ENCODE data around the gene DTX3. TPM values are rescaled to one million over a fixed set of nuclear protein-coding genes. Genes with fewer than 3 reads are reported as not detected.

Gene DTX3
- total and polyA plus RNA-seq, 2 of the 13 experiments (the other 11 are each of a cell fraction or from before 2014, with no cell fraction given): 9.0 to 27.2 TPM

DNA sequence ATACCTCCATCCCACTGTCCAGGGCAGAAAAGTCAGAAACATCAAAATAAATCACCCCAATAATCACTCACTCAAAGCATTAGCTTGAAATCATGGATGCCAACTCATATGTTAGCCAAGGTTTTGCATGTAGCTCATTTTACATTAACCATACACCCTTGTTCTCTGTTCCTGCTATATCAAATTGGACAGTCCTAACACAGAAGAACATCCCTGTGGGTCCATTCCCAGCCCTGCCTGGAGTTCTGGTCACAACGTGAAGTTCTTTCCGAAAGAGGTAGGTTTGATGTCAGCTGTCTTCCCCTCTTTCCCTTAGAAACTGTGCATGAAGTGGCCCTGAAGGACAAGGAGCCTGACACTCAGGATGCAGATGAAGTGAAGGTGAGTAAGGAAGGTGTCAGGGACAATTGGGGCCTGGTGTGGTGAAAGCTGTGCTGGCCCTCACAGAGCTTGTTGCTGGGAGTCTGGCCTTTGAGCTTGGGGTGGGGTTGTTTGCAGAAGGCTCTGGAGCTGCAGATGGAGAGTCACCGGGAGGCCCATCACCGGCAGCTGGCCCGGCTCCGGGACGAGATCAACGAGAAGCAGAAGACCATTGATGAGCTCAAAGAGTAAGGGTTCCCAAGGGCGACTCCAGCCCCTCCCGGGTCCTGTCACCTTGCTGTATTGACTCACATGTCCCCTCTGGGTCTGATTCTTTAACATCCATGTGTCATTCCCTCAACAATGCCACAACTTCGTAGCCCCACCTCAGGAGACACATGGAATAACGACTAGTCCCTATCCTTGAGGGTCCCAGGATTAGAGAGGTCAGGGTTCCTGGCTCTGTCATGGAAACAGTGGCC, 28.6 kb upstream of the DTX3 start (continued):
- TF ChIP-seq NRL (CRISPR knock-in tag; IDR thresholded peaks at IDR 0.05; ENCODE audit: borderline replicate concordance) (peak; percentile 59; the same call in 1 of the 2 replicates), GABPB1 (CRISPR knock-in tag; IDR thresholded peaks at IDR 0.05) (peak; percentile 19; the same call in 1 of the 2 replicates), ZNF562 (CRISPR knock-in tag; IDR thresholded peaks at IDR 0.05; ENCODE audit: borderline replicate concordance) (no peak), ZNF792 (CRISPR knock-in tag; IDR thresholded peaks at IDR 0.05) (peak; percentile 84; the same call in 1 of the 2 replicates), FOXJ3 (CRISPR knock-in tag; IDR thresholded peaks at IDR 0.05; ENCODE audit: borderline replicate concordance) (0 out of 2 replicates have a peak, but pooled peaks have one; percentile 18), ARHGAP35 (CRISPR knock-in tag; IDR thresholded peaks at IDR 0.05; ENCODE audit: borderline replicate concordance) (peak; percentile 23; the same call in 1 of the 2 replicates), LCORL (IDR thresholded peaks at IDR 0.05) (no peak), LCORL (CRISPR knock-in tag; IDR thresholded peaks at IDR 0.05) (peak; percentile 95), ZNF124 (CRISPR knock-in tag; IDR thresholded peaks at IDR 0.05) (0 out of 2 replicates have a peak, but pooled peaks have one; percentile 63), SOX6 (IDR thresholded peaks at IDR 0.05) (no peak), SOX6 (CRISPR knock-in tag; IDR thresholded peaks at IDR 0.05) (peak; percentile 77), ETV5 (CRISPR knock-in tag; IDR thresholded peaks at IDR 0.05; ENCODE audit: borderline replicate concordance) (peak; percentile 26; the same call in 1 of the 2 replicates), ZNF335 (CRISPR knock-in tag; IDR thresholded peaks at IDR 0.05) (0 out of 2 replicates have a peak, but pooled peaks have one; percentile 40), ZNF264 (CRISPR knock-in tag; IDR thresholded peaks at IDR 0.05) (peak; percentile 64; the same call in 1 of the 2 replicates)
- TF ChIP-seq, protein P1, sequence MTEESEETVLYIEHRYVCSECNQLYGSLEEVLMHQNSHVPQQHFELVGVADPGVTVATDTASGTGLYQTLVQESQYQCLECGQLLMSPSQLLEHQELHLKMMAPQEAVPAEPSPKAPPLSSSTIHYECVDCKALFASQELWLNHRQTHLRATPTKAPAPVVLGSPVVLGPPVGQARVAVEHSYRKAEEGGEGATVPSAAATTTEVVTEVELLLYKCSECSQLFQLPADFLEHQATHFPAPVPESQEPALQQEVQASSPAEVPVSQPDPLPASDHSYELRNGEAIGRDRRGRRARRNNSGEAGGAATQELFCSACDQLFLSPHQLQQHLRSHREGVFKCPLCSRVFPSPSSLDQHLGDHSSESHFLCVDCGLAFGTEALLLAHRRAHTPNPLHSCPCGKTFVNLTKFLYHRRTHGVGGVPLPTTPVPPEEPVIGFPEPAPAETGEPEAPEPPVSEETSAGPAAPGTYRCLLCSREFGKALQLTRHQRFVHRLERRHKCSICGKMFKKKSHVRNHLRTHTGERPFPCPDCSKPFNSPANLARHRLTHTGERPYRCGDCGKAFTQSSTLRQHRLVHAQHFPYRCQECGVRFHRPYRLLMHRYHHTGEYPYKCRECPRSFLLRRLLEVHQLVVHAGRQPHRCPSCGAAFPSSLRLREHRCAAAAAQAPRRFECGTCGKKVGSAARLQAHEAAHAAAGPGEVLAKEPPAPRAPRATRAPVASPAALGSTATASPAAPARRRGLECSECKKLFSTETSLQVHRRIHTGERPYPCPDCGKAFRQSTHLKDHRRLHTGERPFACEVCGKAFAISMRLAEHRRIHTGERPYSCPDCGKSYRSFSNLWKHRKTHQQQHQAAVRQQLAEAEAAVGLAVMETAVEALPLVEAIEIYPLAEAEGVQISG (CRISPR knock-in tag; IDR thresholded peaks at IDR 0.05): peak; percentile 75
- TF ChIP-seq, protein P2, sequence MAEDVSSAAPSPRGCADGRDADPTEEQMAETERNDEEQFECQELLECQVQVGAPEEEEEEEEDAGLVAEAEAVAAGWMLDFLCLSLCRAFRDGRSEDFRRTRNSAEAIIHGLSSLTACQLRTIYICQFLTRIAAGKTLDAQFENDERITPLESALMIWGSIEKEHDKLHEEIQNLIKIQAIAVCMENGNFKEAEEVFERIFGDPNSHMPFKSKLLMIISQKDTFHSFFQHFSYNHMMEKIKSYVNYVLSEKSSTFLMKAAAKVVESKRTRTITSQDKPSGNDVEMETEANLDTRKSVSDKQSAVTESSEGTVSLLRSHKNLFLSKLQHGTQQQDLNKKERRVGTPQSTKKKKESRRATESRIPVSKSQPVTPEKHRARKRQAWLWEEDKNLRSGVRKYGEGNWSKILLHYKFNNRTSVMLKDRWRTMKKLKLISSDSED (CRISPR knock-in tag; IDR thresholded peaks at IDR 0.05): no peak
- TF ChIP-seq, protein P3, sequence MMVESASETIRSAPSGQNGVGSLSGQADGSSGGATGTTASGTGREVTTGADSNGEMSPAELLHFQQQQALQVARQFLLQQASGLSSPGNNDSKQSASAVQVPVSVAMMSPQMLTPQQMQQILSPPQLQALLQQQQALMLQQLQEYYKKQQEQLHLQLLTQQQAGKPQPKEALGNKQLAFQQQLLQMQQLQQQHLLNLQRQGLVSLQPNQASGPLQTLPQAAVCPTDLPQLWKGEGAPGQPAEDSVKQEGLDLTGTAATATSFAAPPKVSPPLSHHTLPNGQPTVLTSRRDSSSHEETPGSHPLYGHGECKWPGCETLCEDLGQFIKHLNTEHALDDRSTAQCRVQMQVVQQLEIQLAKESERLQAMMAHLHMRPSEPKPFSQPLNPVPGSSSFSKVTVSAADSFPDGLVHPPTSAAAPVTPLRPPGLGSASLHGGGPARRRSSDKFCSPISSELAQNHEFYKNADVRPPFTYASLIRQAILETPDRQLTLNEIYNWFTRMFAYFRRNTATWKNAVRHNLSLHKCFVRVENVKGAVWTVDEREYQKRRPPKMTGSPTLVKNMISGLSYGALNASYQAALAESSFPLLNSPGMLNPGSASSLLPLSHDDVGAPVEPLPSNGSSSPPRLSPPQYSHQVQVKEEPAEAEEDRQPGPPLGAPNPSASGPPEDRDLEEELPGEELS (CRISPR knock-in tag; IDR thresholded peaks at IDR 0.05): peak; percentile 57; the same call in 1 of the 2 replicates
- TF ChIP-seq, protein P4, sequence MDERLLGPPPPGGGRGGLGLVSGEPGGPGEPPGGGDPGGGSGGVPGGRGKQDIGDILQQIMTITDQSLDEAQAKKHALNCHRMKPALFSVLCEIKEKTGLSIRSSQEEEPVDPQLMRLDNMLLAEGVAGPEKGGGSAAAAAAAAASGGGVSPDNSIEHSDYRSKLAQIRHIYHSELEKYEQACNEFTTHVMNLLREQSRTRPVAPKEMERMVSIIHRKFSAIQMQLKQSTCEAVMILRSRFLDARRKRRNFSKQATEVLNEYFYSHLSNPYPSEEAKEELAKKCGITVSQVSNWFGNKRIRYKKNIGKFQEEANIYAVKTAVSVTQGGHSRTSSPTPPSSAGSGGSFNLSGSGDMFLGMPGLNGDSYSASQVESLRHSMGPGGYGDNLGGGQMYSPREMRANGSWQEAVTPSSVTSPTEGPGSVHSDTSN (CRISPR knock-in tag; IDR thresholded peaks at IDR 0.05): no peak
- TF ChIP-seq, protein P5, sequence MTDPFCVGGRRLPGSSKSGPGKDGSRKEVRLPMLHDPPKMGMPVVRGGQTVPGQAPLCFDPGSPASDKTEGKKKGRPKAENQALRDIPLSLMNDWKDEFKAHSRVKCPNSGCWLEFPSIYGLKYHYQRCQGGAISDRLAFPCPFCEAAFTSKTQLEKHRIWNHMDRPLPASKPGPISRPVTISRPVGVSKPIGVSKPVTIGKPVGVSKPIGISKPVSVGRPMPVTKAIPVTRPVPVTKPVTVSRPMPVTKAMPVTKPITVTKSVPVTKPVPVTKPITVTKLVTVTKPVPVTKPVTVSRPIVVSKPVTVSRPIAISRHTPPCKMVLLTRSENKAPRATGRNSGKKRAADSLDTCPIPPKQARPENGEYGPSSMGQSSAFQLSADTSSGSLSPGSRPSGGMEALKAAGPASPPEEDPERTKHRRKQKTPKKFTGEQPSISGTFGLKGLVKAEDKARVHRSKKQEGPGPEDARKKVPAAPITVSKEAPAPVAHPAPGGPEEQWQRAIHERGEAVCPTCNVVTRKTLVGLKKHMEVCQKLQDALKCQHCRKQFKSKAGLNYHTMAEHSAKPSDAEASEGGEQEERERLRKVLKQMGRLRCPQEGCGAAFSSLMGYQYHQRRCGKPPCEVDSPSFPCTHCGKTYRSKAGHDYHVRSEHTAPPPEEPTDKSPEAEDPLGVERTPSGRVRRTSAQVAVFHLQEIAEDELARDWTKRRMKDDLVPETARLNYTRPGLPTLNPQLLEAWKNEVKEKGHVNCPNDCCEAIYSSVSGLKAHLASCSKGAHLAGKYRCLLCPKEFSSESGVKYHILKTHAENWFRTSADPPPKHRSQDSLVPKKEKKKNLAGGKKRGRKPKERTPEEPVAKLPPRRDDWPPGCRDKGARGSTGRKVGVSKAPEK (CRISPR knock-in tag; IDR thresholded peaks at IDR 0.05; ENCODE audit: borderline replicate concordance): 0 out of 2 replicates have a peak, but pooled peaks have one; percentile 44

All from HepG2 (cell line).